ENCODE data around the gene ERLEC1.
"Not testable (repeated sequence)": the region's sequence is repeated elsewhere in the genome, so short reads cannot be mapped to it uniquely, and the experiment has no call there.

The ERLEC1 gene, protein sequence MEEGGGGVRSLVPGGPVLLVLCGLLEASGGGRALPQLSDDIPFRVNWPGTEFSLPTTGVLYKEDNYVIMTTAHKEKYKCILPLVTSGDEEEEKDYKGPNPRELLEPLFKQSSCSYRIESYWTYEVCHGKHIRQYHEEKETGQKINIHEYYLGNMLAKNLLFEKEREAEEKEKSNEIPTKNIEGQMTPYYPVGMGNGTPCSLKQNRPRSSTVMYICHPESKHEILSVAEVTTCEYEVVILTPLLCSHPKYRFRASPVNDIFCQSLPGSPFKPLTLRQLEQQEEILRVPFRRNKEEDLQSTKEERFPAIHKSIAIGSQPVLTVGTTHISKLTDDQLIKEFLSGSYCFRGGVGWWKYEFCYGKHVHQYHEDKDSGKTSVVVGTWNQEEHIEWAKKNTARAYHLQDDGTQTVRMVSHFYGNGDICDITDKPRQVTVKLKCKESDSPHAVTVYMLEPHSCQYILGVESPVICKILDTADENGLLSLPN

DNA sequence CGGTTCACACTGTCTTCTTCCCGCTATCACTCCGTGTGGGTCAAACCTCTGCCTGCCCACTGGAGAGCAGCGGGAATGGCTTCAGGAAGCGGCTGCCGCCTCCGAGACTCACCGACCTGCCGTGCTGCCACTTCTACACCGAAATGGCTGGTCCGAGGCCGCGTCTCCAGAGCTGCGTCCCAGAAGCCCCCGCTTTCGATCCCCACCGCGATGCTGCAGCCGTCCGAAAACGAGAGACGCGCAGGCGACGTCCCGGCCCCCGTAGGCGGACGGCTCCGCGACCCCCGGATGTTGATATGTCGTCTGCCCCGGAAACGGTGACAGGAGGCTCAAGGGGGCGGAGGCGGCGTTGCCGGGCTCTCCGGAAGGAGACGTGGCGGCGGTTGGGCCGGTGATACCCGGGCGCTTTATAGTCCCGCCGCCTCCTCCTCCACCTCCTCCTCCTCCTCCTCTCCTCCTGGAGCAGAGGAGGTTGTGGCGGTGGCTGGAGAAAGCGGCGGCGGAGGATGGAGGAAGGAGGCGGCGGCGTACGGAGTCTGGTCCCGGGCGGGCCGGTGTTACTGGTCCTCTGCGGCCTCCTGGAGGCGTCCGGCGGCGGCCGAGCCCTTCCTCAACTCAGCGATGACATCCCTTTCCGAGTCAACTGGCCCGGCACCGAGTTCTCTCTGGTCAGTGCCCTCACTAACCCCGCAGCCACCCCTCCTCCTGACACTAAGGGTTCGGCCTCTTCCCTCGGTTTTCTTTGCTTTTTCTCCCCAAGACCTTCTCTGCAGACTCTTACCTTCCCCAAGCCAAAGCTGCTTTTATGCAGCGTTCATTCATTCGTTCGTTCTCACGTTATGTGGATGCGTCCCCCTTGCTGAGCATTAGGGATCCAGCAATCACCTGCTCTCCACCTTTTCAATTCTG is at the start of gene ERLEC1, which contains the start of gene ASB3:
ERLEC1 (plus strand) TSS at position 340 of the 909 bp plus-strand sequence; CDS start at position 507, 167 bp downstream.
ASB3 (minus strand) TSS at position 249 of the 909 bp plus-strand sequence. CDS start 21,381 bp downstream, outside the sequence.
- DNase-seq: peak; percentile 89

DNA sequence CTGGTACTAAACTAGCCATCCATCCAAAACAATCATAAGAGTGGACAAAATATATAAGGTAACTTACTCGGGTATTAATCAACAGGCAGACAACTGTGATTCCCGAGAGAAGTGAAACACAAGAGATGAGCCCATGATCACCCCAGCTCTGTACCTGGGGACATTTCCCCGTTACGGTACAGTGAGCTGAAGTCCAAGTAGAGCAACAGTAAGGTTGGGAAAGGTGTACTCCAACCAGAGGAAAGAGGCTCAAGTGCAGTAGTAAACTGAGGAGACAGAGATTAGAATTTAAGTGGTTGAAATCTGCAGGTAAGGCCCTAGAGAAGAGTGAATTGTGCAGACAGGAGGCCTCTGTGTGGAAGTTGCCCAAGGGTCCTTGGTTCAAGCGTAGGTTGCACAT is 49.8 kb upstream of the ERLEC1 start:
- no peak for DNase-seq

DNA sequence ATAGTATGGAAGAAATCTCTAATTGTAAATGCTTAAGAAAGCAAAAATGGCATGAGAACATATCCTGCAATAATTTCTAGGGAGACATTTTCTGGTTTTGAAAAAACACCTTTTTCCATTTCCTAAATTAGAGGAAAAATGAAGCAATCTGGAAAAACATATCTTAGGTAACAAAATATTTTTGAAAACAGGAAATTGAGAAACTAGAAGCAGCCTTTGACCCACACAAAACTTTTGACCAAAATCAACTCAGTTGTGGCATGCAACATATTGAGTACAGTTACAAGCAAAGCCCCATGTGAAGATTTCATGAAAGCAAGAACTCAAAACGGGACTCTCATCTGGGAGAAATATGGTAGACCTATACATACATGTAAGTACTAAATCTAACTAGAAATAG is 47.8 kb upstream of the ERLEC1 start:
- DNase-seq: no peak

DNA sequence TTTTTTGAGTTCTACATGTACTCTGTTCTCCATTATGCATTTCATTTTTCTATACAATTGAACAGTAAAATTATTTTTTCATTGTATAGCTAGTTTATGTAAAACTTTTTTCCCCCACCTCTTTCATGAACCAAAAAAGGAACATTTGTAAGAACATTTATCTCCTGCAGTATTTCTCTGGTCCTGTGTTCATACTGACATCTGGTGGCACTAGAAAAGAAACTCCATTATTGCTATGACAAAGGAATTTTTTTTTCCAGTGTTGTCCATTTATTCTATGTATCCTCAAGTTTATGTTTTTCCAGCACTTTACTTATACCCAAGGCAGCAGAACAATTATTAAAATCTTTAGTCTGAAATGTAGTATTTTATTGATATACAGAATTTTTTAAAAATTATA is 46.7 kb upstream of the ERLEC1 start:
- DNase-seq: no peak

DNA sequence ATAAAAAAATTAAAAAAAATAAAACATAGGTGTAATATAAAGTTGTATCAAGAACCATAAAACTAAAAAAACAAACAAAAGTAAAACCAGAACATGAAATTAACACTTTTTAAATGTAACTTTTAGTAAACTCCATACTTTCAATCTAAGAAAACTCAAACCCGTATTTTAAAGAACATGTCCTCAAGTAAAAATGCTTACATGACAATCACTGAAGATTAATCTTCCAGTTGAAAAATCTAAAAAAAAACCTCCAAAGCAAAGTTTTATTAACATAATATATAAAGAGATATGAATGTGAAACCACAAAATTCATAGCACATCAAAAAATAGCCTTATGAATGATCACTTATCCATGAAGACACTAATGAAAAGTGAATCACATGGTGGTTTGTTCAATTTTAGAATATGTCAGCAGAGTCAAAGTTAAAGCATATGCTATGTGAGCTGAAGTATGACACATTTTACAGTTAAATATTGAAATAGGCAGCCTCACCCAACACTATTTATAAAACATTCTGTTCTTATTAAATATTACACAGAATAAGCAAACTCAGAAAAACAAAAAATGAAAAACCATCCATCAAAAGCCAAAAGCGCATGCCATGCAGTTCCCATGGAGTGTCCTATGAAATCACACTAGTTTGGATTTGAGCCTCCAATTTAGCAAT is 42.3 kb upstream of the ERLEC1 start:
- DNase-seq: no peak

DNA sequence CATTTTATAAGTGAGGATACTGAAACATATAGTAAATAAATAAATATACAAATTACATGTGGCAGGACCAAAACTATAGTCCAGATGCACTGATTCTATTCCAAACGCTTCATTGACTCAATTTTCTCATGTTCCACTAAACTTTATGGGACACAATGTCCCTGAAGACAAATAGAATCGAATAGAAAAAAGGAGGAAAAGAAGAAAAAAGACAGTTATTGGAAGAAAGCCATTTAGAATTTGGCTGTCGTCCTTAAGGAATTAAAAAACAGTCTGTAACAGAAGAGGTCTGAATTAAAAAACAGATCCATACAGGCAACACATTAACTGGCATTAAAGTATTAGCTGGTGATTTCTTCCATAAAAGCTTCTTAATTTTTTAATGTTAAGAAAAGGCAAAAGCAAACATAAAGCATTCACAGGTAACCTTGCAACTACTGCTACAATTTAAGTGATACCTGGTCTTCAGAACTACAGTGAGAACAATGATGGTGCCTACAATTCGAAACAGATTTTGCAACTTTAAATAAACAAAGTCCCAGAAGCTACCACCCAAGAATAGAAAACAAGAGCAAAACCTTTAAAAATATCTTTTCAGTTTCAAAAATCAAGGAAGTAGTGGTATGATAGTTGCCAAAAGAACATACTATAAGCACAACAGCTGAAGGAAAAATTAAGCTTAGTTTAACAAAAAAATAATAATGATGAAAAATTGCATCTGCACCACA is 36.6 kb upstream of the ERLEC1 start:
- no peak for DNase-seq

DNA sequence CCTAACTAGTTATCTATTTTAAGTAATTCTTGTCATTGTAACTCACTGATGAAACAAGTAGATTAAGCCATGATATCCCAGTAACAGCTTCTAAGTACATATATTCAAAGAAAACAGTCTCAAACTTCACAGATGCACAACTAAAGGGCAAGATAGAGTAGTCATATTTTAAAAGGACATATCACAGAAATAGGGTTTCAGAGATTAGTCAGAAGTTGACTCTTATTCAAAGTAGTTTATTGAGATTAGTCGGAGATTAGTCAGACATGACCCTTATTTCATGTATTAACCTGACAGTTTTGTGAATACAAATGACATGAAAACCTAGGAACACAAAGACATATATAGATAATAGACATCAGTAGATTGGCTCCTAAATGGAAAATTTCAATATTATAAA is 35.1 kb upstream of the ERLEC1 start:
- DNase-seq: no peak

DNA sequence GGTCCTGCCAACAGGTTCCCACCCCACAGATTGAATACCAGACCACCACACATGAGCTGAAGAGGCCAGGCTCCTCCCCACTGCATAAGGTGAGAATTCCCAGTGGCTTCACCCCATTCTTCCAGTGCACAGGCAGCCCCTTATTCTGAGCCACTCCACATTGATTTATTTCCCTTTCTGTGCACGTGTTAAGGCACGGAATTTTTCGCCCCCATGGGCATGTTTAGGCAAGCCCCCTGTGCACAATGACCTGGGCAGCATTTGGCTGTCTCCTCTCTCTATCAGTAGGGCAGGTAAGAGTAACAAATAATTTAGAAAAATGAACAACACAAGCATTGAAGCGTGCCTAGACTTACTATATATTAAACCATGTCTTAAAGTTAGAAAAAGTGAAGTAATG is 34.5 kb upstream of the ERLEC1 start:
- DNase-seq: no peak

DNA sequence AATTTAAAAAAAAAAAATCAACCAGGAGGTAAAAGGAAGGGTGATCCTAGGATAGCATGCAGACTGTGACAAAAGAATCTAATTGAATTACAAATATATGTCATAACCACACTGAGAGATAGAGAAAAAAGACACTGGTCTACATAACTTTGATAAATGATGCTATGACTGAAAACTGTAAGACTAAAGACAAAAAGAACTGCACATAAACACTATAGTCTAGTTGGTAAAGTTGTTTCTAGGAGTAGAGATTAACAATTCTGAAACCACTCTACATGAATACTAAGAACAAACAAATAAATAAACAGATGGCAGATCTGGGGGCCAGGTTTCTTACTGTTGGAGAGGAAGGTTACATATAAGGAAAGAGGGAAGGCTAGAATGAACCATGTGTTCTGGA is 33.8 kb upstream of the ERLEC1 start:
- DNase-seq: no peak

DNA sequence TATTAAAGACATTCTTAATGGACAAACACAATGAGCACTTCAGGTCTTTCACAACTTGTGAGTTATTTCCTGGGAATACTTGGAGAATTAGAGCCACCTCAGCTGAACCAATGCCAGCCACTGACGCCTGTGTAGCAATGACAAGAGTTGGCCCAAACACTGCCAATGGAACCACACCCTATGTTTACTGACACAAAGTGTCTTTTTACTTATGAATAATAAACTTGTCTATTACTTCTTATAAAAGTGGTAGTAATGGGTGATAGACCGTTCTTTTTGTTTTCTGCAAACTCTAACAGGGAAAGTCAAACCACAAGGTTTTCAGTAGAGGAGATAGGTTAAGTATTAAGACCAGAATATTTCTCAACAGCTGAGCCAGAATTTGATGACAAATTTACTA is 31.7 kb upstream of the ERLEC1 start:
- no peak for DNase-seq

DNA sequence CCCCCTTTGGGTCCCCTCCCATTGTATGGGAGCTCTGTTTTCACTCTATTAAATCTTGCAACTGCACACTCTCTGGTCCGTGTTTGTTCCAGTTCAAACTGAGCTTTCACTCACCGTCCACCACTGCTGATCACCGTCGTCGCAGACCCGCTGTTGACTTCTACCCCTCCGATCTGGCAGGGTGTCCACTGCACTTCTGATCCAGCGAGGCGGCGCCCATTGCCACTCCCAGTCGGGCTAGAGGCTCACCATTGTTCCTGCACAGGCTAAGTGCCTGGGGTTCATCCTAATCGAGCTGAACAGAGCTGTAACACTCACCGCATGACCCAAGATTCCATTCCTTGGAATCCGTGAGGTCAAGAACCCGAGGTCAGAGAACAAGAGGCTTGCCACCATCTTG is 30.2 kb upstream of the ERLEC1 start:
- no peak for DNase-seq

DNA sequence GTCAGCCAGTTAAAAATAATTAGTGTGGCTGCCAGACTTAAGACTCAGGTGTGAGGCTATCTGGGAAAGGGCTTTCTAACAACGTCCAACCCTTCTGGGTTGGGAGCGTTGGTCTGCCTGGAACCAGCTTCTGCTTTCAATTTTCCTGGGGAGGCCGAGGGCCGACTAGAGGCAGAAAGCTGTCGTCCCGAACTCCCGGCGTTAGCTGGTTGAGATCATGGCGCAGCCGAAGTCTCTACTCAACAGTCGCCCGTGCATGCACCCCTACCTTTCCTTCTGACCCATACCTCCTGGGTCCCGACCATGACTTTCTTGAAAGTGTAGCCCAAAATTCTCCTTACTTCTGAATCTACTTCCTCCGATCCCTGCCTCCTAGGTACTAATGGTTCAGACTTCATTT is 29.6 kb upstream of the ERLEC1 start:
- not testable (repeated sequence) for DNase-seq

DNA sequence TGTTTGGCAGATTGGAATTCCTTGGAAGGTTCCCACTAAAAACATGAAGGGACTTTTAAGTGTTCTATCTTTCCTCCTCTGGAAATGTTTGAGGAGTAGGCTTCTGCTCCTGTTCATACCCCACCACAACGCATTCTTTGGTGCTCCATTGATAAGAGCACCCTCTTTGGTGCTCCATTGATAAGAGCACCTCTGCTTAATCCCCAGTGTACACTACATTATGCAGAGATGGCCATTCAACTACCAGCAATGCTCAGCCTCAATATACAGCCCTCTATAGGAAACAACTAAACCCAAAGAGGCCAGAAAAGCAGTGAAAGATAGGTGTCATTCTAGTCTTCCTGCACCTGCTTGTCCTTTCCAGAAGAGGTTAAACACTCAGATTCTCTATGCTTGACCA is 21.1 kb upstream of the ERLEC1 start:
- no peak for DNase-seq

DNA sequence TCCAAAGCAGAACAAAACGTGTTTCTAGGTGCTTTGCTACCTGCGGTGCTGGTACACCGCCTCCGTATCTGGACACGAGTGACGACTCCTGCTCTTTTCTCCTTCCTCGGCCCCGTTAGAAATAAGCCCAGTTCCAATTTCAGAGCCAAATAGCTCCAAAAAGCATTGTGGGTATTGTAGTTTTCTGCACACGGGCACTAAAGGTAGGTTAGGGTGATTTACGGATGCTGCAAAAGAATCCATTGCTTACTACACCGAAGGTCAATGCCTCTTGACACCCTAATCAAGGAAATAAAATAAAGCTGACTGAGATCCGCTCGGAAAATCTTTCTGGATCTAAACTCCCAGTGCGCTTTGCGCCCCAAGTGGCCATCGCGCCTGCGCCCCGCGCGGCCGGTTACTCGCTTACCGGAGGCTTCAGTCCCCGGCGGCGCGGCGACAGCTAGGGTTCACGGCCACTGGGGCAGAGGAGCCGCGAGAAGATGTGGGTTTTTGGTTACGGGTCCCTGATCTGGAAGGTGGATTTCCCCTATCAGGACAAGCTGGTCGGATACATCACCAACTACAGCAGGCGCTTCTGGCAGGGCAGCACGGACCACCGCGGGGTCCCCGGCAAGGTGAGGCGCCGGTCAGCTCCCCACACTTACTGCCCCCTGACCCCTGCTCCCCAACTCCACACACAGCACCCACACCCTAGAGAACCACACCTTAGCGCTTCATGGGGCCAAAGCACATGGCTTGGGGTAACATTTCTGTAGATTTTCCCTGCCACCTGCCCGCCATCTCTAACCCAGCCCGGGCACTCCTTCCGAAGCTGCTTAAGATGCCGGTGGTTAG is 19.2 kb upstream of the ERLEC1 start, which contains the start of gene CHAC2:
CHAC2 (plus strand) TSS at position 400 of the 837 bp plus-strand sequence; CDS start at position 483, 83 bp downstream.
- peak; percentile 84 for DNase-seq

DNA sequence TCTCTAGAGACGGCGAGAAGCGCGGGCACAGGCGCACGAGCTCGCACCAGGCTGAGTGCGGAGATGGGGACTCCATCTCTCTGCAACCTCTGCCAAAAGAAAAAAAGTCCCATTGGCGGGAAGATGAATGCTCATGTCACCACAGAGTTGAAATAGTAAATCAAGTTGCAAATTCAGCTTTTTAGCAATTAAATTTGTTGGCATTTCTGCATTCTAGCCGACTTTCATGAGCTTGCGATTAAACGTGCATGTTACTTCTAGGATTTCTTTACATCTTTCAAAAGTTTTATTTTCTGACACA is 18.7 kb upstream of the ERLEC1 start:
- DNase-seq: peak; percentile 74

DNA sequence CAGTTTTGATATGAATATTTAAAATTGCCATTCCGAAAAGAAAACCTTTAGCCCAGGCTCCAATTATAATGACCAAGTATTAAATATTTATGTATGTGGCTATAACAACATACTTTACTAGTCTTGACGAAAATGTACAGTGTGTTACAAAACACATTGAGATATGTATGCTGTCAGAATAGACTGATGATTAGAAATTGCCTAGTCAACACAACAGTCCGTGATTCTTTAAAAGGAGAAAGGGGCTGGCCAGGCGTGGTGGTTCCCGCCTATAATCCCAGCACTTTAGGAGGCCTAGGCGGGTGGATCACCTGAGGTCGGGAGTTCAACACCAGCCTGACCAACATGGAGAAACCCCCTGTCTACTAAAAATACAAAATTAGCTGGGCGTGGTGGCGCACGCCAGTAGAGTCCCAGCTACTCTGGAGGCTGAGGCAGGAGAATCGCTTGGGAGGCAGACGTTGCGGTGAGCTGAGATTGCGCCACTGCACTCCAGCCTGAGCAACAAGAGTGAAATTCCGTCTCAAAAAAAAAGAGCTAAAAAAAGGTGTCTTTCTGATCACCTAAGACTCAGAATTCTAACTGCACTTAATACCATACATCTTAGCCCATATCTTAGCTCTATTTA is 17.4 kb upstream of the ERLEC1 start:
- no peak for DNase-seq

DNA sequence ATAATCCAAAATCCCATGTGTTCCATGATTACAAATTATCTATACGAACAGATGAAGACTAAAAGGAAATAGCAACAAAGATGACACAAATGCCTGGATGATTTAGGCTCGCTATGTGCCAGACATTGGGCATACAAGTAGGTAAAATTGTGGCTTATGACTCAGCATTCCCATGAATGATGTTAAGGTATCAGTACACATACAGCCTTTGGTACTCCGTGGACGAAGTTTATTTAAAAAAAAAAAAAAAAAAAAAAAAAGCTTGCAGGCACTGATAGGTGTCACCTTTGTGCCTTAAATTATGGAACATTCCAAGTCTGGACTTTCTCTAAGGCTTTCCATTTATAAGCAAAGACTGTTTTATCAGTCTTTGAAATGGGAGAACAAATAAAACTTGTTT is 16.6 kb upstream of the ERLEC1 start:
- no peak for DNase-seq

DNA sequence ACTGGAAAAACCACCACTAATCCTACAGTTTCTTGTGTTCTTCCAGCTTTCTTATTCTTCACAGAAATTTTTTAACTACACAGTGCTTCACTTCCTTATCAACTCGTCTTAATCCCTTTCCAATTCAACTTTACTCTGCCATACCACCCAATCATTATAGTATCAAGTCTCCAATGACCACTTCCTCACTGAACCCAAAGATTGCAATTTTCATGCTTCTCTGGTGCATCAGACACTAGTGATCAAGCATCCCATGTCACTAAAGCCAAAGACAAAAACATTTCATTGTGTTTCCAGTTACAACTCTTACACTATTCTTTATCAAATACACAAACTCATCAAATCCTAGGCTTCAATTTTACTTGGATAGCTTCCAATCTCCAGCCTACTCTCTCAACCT is 9.7 kb upstream of the ERLEC1 start:
- DNase-seq: no peak

DNA sequence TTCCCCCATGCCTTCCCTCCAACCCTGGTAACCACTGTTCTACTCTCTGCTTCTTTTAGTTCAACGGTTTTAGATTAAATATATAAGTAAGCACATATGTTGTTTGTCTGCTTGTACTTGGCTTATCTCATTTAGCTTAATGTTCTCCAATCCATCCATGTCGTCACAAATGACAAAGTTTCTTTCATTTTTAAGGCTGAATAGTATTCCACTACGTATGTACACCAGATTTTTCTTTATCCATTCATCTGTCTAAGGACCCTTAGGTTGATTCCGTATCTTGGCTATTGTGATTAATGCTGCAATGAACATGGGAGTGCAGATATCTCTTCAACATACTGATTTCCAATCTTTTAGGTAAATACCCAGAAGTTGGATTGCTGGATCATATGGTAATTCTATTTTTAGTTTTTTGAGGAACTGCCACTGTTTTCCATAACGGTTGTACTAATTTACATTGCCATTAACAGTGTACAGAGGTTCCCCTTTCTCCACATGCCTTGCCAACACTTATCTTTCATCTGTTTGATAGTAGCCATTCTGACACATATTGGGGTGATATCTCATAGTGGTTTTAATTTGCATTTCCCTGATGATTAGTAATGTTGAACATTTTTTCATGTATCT is 8.2 kb upstream of the ERLEC1 start:
- no peak for DNase-seq

DNA sequence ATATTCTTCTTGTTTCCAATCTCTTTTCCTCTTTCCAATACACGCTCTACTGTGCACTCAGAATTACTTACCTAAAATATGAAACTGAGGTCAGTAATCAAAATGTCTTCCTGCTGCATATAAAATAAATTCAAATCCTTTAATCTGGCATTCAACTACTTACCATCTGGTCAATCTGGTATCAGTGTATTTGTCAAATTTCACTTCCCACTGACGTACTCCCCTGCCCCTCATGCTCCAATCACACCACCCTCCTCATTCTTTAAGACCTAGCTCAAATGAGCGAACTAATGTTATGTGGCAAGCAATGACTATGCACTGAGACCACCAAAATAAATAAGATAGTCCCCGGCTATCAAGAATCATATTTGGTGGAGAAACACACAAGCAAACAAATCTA is 6.8 kb upstream of the ERLEC1 start:
- DNase-seq: no peak

DNA sequence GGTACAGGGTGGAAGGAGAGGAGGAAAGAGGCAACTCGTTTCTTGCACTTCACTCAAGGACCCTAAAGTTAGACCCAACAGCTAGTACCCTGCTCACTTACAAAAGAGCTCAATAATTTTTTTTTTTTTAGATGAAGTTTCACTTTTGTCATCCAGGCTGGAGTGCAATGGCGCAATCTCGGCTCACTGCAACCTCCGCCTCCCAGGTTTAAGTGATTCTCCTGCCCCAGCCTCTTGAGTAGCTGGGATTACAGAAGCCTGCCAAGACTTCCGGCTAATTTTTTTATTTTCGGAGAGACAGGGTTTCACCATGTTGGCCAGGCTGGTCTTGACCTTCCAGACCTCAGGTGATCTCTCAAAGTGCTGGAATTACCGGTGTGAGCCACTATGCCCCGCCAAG is 4.2 kb upstream of the ERLEC1 start:
- no peak for DNase-seq

All from DMS79 (cell line).